Embryonic facial prominence (tissue), 1 donor: ENCODE results near the gene ZNF575.
"Not testable (repeated sequence)": the region's sequence is repeated elsewhere in the genome, so short reads cannot be mapped to it uniquely, and the experiment has no call there.

Experiments
- DNase-seq: peaks from one replicate; pipeline ENCODE4 v3.0.0-alpha.2; 2016; ENCODE audit errors: extremely low spot score

Gene ZNF575

DNA sequence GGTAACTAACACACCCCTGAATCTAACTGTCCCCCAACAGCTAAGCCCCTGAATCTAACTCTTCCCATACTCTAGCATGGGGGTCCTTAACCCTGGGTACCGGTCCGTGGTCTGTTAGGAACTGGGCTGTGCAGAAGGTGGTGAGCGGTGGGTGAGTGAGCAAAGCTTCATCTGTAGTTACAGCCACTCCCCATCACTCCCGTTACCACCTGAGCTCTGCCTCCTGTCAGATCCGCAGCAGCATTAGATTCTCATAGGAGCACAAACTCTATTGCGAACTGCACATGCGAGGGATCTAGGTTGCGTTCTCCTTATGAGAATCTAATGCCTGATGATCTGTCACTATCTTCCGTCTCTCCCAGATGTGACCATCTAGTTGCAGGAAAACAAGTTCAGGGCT, 22.3 kb upstream of the ZNF575 start:
- DNase-seq, result no peak

GRCh38 chr19:43511324-43511723, 21.7 kb upstream of the ZNF575 start:
- DNase-seq, result no peak

- not testable (repeated sequence) for DNase-seq
Measured at GRCh38 chr19:43512399-43512798, 20.6 kb upstream of the ZNF575 start.

- no peak for DNase-seq
Measured at GRCh38 chr19:43518051-43518450, 14.9 kb upstream of the ZNF575 start.

GRCh38 chr19:43519436-43520088, 13.4 kb upstream of the ZNF575 start:
- peak; percentile 69 for DNase-seq

DNA sequence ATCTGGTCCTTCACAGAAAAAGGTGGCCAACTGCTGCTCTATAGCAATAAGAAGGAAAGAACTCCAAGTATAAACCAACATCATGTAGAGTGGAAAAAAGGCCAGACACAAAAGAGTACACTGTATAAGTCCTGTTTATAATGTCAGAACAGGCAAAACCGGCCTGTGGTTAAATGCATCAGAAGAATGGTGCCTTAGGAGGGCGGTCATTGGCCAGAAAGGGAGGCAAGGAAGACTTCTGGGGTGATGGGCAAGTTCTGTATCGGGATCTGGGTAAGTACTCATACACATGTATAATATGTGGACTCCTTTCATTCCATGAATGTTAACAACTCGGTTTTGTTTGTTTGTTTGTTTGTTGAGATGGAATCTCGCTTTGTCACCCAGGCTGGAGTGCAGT, 10.1 kb upstream of the ZNF575 start:
- no peak for DNase-seq

DNA sequence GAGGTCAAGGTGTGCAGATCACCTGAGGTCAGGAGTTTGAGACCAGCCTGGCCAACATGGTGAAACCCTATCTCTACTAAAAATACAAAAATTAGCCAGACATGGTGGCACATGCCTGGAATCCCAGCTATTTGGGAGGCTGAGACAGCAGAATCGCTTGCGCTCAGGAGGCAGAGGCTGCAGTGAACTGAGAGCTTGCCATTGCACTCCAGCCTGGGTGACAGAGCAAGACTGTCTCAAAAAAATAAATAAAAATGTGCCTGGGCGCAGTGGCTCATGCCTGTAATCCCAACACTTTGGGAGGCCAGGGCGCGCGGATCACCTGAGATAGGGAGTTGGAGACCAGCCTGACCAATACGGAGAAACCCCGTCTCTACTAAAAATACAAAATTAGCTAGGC, 9.3 kb upstream of the ZNF575 start:
- DNase-seq, result not testable (repeated sequence)

DNA sequence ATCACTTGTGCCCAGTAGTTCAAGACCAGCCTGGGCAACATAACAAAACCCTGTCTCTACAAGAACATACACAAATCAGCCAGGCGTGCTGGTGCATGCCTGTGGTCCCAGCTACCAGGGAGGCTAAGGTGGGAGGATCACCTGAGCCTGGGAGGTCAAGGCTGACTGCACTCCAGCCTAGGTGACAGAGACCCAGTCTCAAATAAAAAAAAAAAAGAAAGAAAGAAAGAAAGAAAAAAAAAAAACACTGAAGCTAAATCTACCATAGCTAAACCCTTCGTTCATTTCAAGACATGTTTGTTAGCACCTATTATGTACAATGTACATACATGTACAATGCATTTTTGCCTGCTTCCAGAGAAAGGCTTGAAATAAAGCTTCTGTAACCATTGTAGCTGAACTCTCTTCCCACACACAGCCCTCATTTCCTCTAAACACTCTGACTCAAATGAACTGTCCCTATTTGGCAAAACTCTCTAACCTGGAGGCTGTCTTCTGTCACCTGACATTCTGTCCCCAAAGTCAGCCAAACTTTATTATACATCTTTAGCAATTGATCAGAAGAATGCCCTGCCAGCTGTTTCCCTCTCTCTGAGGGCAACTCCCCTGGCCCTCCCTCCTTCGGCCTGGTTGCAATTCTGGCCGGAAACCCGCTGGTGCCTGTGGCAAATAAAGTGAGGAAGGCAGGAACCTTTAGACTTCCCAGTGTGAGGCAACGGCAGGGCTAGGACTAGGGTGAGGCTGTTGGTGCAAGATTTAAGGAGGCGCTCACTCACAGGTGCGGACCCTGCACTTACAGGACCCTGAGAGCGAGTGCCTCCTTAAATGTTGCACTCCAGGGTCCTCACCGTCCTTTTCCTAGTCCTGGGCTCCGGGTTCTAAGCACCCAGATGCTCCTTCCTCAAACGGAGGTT, 7.8 kb upstream of the ZNF575 start:
- no peak for DNase-seq

GRCh38 chr19:43525836-43526771, 6.9 kb upstream of the ZNF575 start:
- DNase-seq, result no peak

DNA sequence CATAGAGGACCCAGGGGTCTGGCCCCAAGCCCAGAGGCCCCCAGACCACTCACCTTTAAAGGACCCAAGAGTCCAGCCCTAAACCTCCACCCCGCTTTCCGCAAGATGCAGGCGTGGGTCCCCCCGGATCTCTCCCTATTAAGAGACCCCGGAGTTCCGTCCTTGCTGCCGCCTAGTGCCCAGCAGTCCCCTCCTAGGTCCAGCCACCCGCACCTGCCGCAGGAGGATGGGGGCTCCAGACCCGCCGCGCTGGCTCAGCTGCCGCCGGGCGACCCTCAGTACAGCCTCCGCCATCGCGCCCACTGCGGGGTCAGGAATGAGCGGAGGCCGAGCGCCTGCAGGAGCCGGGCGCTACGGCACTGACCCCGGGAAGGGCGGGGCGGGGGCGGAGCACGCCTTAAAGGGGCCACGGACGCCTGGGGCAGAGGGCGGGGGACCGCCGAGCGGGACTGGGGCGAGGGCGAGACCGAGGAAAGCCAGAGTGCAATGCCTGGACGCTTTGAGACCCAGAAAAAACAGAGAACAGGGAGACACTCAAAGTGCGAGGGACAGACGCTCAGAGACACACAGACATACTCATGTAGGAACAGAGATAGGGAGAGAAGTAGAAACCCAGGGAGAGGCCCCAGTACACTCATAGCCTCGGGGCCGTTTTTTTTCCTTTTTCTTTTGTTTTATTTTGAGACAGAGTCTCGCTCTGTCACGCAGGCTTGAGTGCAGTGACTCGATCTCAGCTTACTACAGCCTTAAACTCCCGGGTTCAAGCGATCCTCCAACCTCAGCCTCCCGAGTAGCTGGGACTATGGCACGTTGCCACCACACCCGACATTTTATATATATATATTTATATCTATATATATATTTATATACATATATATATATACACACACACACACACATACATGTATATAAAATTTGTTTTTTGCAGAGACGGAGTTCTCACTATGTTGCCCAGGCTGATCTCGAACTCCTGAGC, 5.8 kb upstream of the ZNF575 start, which contains the start of gene ETHE1:
ETHE1 (minus strand) TSS at position 318 of the 976 bp plus-strand sequence; CDS start at position 294, 24 bp downstream.
- DNase-seq, result no peak

DNA sequence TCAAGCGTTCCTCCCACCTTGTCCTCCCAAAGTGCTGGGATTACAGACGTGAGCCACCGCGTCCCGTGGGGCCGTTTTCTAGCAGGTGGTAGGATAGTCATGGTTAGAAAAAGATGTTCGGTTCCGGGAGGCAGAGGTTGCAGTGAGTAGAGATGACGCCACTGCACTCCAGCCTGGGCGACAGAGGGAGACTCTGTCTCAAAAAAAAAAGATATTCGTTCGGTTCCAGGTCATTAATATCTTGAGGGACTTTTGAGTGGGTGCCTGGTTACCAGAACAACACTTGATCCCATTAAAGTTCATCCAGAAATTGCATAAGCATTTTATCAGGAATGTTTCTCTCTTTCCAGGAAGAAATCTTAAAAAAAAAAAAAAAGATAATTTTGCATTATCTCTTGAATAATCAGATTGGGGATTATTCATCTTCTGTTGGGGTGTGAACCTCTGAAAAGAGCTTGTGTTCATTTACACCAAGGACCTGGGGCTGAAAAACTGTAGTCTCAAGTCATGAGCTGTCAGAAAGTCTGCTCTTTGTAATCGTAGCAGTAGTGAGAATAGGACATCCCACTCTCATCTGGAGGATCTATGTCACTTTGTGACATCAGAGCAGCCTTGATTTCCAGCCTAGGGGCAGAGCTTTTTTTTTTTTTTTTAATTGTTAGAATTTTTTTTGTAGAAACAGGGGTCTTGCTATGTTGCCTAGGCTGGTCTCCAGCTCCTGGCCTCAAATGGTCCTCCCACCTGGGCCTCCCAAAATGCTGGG, 4.9 kb upstream of the ZNF575 start:
- no peak for DNase-seq

- DNase-seq, result no peak
Measured at GRCh38 chr19:43532571-43532961, 422 bp upstream of the ZNF575 start.

DNA sequence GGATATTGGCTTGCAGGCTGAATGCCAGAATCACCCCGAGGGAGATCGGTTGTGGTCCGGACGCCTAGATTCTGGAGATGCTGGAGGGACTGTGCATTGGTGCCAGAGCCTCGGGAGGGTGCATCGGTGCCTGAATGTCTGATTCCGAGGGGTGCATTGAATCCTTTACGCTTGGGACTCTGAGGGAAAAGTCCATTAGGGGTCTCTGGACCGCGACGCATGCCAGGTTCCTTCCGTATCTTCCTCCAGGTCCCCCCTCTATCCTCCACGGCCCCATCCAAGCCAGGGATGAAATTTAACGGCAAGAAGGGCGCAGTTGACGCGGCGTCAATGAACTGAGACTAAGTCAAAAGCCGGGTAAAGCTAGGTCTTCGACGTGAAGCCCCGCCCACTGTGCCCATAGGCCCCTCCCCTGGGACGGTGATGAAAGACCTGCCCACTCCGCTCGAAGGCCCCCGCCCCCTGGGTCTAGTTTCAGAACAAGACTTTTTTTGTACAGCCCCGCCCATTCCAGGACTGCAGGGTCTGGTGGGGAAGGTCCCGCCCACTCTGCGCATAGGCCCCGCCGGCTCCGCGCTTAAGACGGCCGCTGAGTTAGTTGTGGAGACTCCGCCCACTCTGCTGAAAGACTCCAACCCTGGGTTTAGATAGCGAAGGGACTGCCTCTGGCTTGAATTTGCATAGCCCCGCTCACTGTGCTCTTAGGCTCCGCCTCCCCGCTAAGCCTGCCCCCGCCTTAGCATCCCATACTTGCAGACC, 737 bp downstream of the ZNF575 start:
- peak; percentile 99 for DNase-seq

- DNase-seq, result no peak
Measured at GRCh38 chr19:43534305-43534815, 1.4 kb downstream of the ZNF575 start.

- no peak for DNase-seq
Measured at GRCh38 chr19:43534816-43535761, 2.1 kb downstream of the ZNF575 start.

- no peak for DNase-seq
Measured at GRCh38 chr19:43538922-43539321, 5.9 kb downstream of the ZNF575 start.

DNA sequence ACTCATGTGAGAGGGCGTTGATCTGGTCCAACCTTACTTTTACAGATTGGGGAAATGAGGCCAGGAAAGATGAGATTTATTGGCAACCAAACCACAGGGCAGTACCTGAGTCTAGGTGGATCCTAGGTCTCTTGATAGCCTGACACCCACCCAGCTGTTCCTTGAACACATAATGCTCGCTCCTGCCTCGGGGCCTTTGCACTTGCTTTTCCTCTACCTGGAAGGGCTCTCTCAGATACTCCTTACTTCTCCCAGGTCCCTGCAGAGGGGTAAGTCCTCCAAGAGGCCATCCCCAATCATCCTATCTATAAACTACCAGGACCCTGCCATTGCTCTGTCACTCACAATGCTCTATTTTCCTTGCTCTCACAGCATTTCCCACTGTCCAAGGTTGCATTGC, 7.4 kb downstream of the ZNF575 start:
- DNase-seq, result no peak
